CD4-positive, alpha-beta T cell (primary cell): ENCODE measurements around the gene KLF13. TPM values are rescaled to one million over a fixed set of nuclear protein-coding genes. Genes with fewer than 3 reads are reported as not detected.

Experiments used
- ATAC-seq: fragments of 200-7000 bp; cut with Tn5 transposase; one replicate; pipeline ENCODE4 v1.10.0; 2022; ENCODE audit warnings: mild to moderate bottlenecking; ENCODE audit not compliant: poor library complexity
- CTCF ChIA-PET: fragments of 350-600 bp; sonication (Branson Sonifier 250); formaldehyde crosslinking; loops from one replicate; lab custom pipeline; 2021; ENCODE audit warnings: antibody characterized with exemption, inconsistent platforms; lab: Charles Lee
- POLR2A ChIA-PET: fragments of 350-600 bp; sonication (Branson Sonifier 250); formaldehyde crosslinking; loops from one replicate; lab custom pipeline; 2021; ENCODE audit warnings: antibody characterized with exemption, inconsistent platforms; lab: Charles Lee
- DNase-seq, 14 experiments: peaks; one replicate each; pipeline ENCODE4 v3.0.0-alpha.2; 2013 to 2020; ENCODE audit warnings: mixed read lengths in 2 of 14
- H3K27ac ChIP-seq, 2 donors: one replicate each; pipeline versions ENCODE4 v1.5.1 to v1.7.0; 2013; ENCODE audit warnings: low read length in 2 of 2, low read depth in 1 of 2, mild to moderate bottlenecking in 1 of 2
- H3K27me3 ChIP-seq, 2 experiments: 1 replicate in 1 of 2; 2 replicates in 1 of 2; pipeline versions ENCODE4 v1.6.1 to v1.7.0; 2013; ENCODE audit warnings: low read length in 2 of 2, control low read depth in 1 of 2, mild to moderate bottlenecking in 1 of 2, moderate library complexity in 1 of 2; ENCODE audit not compliant: insufficient read depth in 2 of 2, control insufficient read depth in 1 of 2
- H3K36me3 ChIP-seq: one replicate; pipeline ENCODE4 v1.6.1; 2013; ENCODE audit warnings: low read length, control low read depth; ENCODE audit not compliant: insufficient read depth
- H3K4me1 ChIP-seq: one replicate; pipeline ENCODE4 v1.6.1; 2013; ENCODE audit warnings: low read length, control low read depth; ENCODE audit not compliant: insufficient read depth
- H3K4me3 ChIP-seq: one replicate; pipeline ENCODE4 v1.5.1; 2013; ENCODE audit warnings: mild to moderate bottlenecking, low read length, moderate library complexity
- H3K9me3 ChIP-seq, 2 experiments: 1 replicate in 1 of 2; 2 replicates in 1 of 2; pipeline versions ENCODE4 v1.6.1 to v1.7.0; 2013; ENCODE audit warnings: low read length in 2 of 2, mild to moderate bottlenecking in 2 of 2, control low read depth in 1 of 2, moderate library complexity in 1 of 2; ENCODE audit not compliant: control insufficient read depth in 1 of 2, insufficient read depth in 1 of 2
- H3K27ac Mint-ChIP-seq: one replicate; pipeline ENCODE4 v1.8.0; 2020; ENCODE audit warnings: mixed read lengths
- H3K27me3 Mint-ChIP-seq: one replicate; pipeline ENCODE4 v1.8.0; 2021; ENCODE audit warnings: mixed read lengths
- H3K36me3 Mint-ChIP-seq: one replicate; pipeline ENCODE4 v1.8.0; 2021; ENCODE audit warnings: low read depth, mixed read lengths
- H3K4me1 Mint-ChIP-seq: one replicate; pipeline ENCODE4 v1.8.0; 2021; ENCODE audit warnings: low read depth, mixed read lengths
- H3K4me3 Mint-ChIP-seq: one replicate; pipeline ENCODE4 v1.8.0; 2020; ENCODE audit warnings: mild to moderate bottlenecking, mixed read lengths
- H3K9me3 Mint-ChIP-seq: one replicate; pipeline ENCODE4 v1.8.0; 2020; ENCODE audit warnings: mixed read lengths
- intact Hi-C, 2 experiments: fragments of 100-400 bp; cut with DNase I in 1 of 2; cut with micrococcal nuclease in 1 of 2; formaldehyde crosslinking; loops; one replicate each; pipeline versions ENCODE4 v1.15.1 to v1.9.0; 2023 to 2025; cut with DNase I, micrococcal nuclease
- total RNA-seq, 174 experiments: library from RNA in 2 of 174; stranded (reverse) in 2 of 174; gene quantifications; one replicate each; pipeline ENCODE4 v1.2.3 and lab custom pipeline; 2021 to 2026
- TF ChIP-seq, protein P1 (sequence below): fragments of 200-600 bp; IDR thresholded peaks from one replicate; pipeline ENCODE4 v1.8.0; 2022; ENCODE audit warnings: antibody characterized with exemption, mild to moderate bottlenecking

The KLF13 gene
- total RNA-seq, 2 experiments from 2014 or later: 284 to 308 TPM

- ATAC-seq (no peak), DNase-seq (peak in 5 of 14 experiments; percentile 37 to 75 (median 72))
- H3K9me3 Mint-ChIP-seq: no peaks in the 10 kb centered on the region
- H3K36me3 Mint-ChIP-seq: peaks cover 49% of the 10 kb centered on the region
- Histone ChIP-seq H3K36me3 (peaks cover 29% of the 10 kb centered on the region), H3K9me3 (no peaks in the 10 kb centered on the region), H3K4me1 (peaks cover 99% of the 10 kb centered on the region), H3K27ac (peak overlapping the region; percentile 93 to 96), H3K4me3 (peak overlapping the region; percentile 44), H3K27me3 (no peaks in the 10 kb centered on the region)
- no peaks in the 10 kb centered on the region for H3K27me3 Mint-ChIP-seq
- POLR2A ChIA-PET: interaction anchor here (0.5 to 25.4 kb wide), 14 partner anchors 8 to 150 kb away, joined by 3 to 566 read pairs (median 5); partner anchors contain the start of gene KLF13
- peak overlapping the region; percentile 85 for H3K4me3 Mint-ChIP-seq
- intact Hi-C loops: no loop called here
- TF ChIP-seq, protein P1, sequence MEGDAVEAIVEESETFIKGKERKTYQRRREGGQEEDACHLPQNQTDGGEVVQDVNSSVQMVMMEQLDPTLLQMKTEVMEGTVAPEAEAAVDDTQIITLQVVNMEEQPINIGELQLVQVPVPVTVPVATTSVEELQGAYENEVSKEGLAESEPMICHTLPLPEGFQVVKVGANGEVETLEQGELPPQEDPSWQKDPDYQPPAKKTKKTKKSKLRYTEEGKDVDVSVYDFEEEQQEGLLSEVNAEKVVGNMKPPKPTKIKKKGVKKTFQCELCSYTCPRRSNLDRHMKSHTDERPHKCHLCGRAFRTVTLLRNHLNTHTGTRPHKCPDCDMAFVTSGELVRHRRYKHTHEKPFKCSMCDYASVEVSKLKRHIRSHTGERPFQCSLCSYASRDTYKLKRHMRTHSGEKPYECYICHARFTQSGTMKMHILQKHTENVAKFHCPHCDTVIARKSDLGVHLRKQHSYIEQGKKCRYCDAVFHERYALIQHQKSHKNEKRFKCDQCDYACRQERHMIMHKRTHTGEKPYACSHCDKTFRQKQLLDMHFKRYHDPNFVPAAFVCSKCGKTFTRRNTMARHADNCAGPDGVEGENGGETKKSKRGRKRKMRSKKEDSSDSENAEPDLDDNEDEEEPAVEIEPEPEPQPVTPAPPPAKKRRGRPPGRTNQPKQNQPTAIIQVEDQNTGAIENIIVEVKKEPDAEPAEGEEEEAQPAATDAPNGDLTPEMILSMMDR: no peak
- H3K27ac Mint-ChIP-seq: peak overlapping the region; percentile 90
- H3K4me1 Mint-ChIP-seq: peaks cover 95% of the 10 kb centered on the region
- CTCF ChIA-PET: interaction anchor here (0.5 to 3.8 kb wide), 5 partner anchors 9 to 142 kb away, joined by 3 to 17 read pairs (median 4); no protein-coding TSS in a partner anchor
Observed at GRCh38 chr15:31357148-31357547, 30.5 kb downstream of the KLF13 start.

DNA sequence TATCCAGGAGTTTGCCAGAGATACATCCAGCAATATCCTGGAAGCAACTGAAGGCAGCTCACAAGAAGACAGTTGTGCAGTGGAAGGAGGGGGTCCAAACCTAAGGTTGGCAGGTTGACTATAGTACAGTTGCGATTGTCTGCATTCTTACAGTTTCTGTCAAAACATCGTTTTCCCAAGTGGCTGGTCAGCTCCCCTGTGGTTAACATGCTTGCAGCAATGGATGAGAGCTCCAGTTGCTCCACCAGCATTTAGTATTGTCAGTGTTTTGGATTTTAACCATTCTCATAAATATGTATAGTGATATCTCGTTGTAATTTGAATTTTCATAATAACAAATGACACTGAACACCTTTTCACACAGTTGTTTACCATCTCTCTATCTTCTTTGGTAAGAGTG is 31.5 kb downstream of the KLF13 start:
- H3K4me3 ChIP-seq: peak overlapping the region; percentile 44
- peaks cover 47% of the 10 kb centered on the region for H3K36me3 Mint-ChIP-seq

DNA sequence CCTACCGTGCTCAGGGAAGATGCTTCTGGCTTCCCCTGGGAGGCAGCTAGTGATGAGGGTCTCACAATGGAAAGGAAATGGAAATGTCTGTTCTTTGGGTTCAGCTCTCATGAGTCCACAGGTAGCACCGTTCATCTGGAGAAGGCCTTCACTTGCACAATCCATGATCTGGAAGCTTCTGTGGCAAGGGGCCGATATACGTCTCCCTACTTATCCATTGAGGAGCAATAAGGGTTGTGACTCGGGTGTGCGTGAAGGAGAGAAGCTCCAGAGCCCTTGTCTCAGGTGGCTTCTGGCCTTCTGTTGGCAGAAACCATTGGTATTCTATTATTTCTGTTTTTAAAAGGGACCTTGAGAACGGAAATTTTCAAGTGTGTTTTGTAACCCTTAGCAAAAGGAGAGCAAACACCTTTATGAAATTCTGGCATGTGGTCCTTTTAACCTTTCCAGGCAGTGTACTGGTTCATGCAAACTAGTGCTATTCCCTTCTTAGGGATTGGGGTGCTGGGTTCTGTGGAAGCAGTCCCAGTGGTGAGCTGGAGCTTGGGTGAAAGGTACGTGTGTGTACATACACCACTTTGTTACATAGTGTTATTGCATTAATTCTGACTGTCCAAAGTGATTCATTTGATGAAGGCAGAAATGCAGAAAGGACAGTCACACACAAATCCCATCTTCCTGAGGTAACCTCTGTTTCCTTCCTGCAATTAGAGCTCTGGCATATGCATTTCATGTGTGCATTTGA is 32.5 kb downstream of the KLF13 start:
- Histone ChIP-seq H3K27me3 (no peaks in the 10 kb centered on the region), H3K36me3 (peaks cover 26% of the 10 kb centered on the region), H3K4me3 (peak overlapping the region; percentile 43), H3K9me3 (no peaks in the 10 kb centered on the region), H3K4me1 (peaks cover 99% of the 10 kb centered on the region), H3K27ac (peak overlapping the region; percentile 96 to 99)
- H3K9me3 Mint-ChIP-seq: no peaks in the 10 kb centered on the region
- ATAC-seq: no peak
- H3K4me1 Mint-ChIP-seq: peaks cover 96% of the 10 kb centered on the region
- CTCF ChIA-PET: interaction anchor here (1.0 to 3.8 kb wide), 4 partner anchors 11 to 144 kb away, joined by 5 to 12 read pairs (median 5); no protein-coding TSS in a partner anchor
- intact Hi-C loops: no loop called here
- H3K4me3 Mint-ChIP-seq: peak overlapping the region; percentile 85
- TF ChIP-seq, protein P1: no peak
- H3K27me3 Mint-ChIP-seq: no peaks in the 10 kb centered on the region
- peak overlapping the region; percentile 90 for H3K27ac Mint-ChIP-seq
- no peak for DNase-seq
- H3K36me3 Mint-ChIP-seq: peaks cover 42% of the 10 kb centered on the region
- POLR2A ChIA-PET: interaction anchor here (0.8 to 25.4 kb wide), 15 partner anchors 10 to 335 kb away, joined by 3 to 566 read pairs (median 18); partner anchors contain the start of gene KLF13

More for the DNA sequence above, 31.5 kb downstream of the KLF13 start:
- peaks cover 95% of the 10 kb centered on the region for H3K4me1 Mint-ChIP-seq
- ChIA-PET POLR2A (interaction anchor here (1.0 to 25.4 kb wide), 7 partner anchors 8 to 77 kb away, joined by 3 to 566 read pairs (median 32); partner anchors contain the start of gene KLF13), CTCF (interaction anchor here (1.1 to 3.8 kb wide), 3 partner anchors 10 to 143 kb away, joined by 3 to 12 read pairs (median 5); no protein-coding TSS in a partner anchor)
- TF ChIP-seq, protein P1: no peak
- Histone ChIP-seq H3K27me3 (no peaks in the 10 kb centered on the region), H3K36me3 (peaks cover 29% of the 10 kb centered on the region), H3K4me1 (peaks cover 99% of the 10 kb centered on the region), H3K27ac (peak overlapping the region; percentile 96 to 99), H3K9me3 (no peaks in the 10 kb centered on the region)
- no peaks in the 10 kb centered on the region for H3K9me3 Mint-ChIP-seq
- H3K4me3 Mint-ChIP-seq: peak overlapping the region; percentile 85
- no peak for ATAC-seq
- intact Hi-C loops: no loop called here
- no peak for DNase-seq
- H3K27me3 Mint-ChIP-seq: no peaks in the 10 kb centered on the region
- peak overlapping the region; percentile 90 for H3K27ac Mint-ChIP-seq
